Endodermal cell (in vitro differentiated cells): ENCODE measurements around the gene SNX9. TPM values are rescaled to one million over a fixed set of nuclear protein-coding genes. Genes with fewer than 3 reads are reported as not detected.

Experiments
- DNase-seq: peaks from one replicate; pipeline ENCODE4 v3.0.0-alpha.2; 2017
- H3K27ac ChIP-seq: 2 replicates; pipeline ENCODE4 v1.5.1; 2013; ENCODE audit warnings: mild to moderate bottlenecking, low read depth, low read length, moderate library complexity
- H3K27me3 ChIP-seq: 2 replicates; pipeline ENCODE4 v1.6.1; 2013; ENCODE audit warnings: mild to moderate bottlenecking, low read length, moderate library complexity; ENCODE audit not compliant: insufficient read depth, control insufficient read depth, poor library complexity, severe bottlenecking
- H3K36me3 ChIP-seq: 2 replicates; pipeline ENCODE4 v1.7.0; 2013; ENCODE audit warnings: mild to moderate bottlenecking, low read length, moderate library complexity; ENCODE audit not compliant: control insufficient read depth, insufficient read depth
- H3K4me1 ChIP-seq: one replicate; pipeline ENCODE4 v1.7.0; 2013; ENCODE audit warnings: low read length; ENCODE audit not compliant: control insufficient read depth, insufficient read depth
- H3K4me3 ChIP-seq: 2 replicates; pipeline ENCODE4 v1.5.1; 2013; ENCODE audit warnings: mild to moderate bottlenecking, low read length, moderate library complexity
- H3K9ac ChIP-seq: 2 replicates; pipeline ENCODE4 v1.6.1; 2013; ENCODE audit warnings: mild to moderate bottlenecking, low read length, moderate library complexity; ENCODE audit not compliant: poor library complexity, severe bottlenecking; ENCODE audit errors: extremely low read depth
- H3K9me3 ChIP-seq: 2 replicates; pipeline ENCODE4 v1.6.1; 2013; ENCODE audit warnings: mild to moderate bottlenecking, low read length, moderate library complexity; ENCODE audit not compliant: control insufficient read depth
- H3K27ac Mint-ChIP-seq: 2 replicates; pipeline ENCODE4 v1.8.0; 2020; ENCODE audit warnings: mixed read lengths
- H3K27me3 Mint-ChIP-seq: 2 replicates; pipeline ENCODE4 v1.8.0; 2021; ENCODE audit warnings: mild to moderate bottlenecking, mixed read lengths; ENCODE audit not compliant: insufficient read depth
- H3K36me3 Mint-ChIP-seq: 2 replicates; pipeline ENCODE4 v1.8.0; 2020; ENCODE audit warnings: low read depth, mixed read lengths
- H3K4me1 Mint-ChIP-seq: 2 replicates; pipeline ENCODE4 v1.8.0; 2020; ENCODE audit warnings: mixed read lengths
- H3K4me3 Mint-ChIP-seq: 2 replicates; pipeline ENCODE4 v1.8.0; 2020; ENCODE audit warnings: mild to moderate bottlenecking, moderate library complexity, mixed read lengths
- H3K9me3 Mint-ChIP-seq: 2 replicates; pipeline ENCODE4 v1.8.0; 2020; ENCODE audit warnings: mild to moderate bottlenecking, mixed read lengths
- CTCF ChIP-seq: fragments of 200-600 bp; sonication (generic); conservative IDR thresholded peaks from 2 replicates; pipeline ENCODE4 v1.5.0; 2021; ENCODE audit warnings: antibody characterized with exemption, mild to moderate bottlenecking
- WGBS, 2 experiments: methylation state at CpG; one replicate each; pipeline versions ENCODE4 v1.1.5 to v1.1.7; 2013; ENCODE audit warnings: missing lambda C conversion rate in 2 of 2, mixed read lengths in 1 of 2; ENCODE audit not compliant: insufficient coverage in 1 of 2, insufficient read length in 1 of 2; 5-methylcytosine and 5-hydroxymethylcytosine counted together
- total RNA-seq, 2 donors: library from RNA; stranded (reverse); fragmentation: NEBNext Ultra II Directional in 1 of 2; extraction: Animal tissue kit (Norgen Biotek cat#: 25700) in 1 of 2; gene quantifications; 2 replicates in 1 of 2; 3 replicates in 1 of 2; pipeline ENCODE4 v1.2.1, GENCODE V29; 2021

The SNX9 gene
- total RNA-seq, 2 donors from 2014 or later, result 30.6 to 33.0 TPM

- Mint-ChIP-seq H3K9me3 (peaks cover 9% of the 10 kb centered on the region), H3K4me1 (no peaks in the 10 kb centered on the region), H3K27me3 (no peaks in the 10 kb centered on the region), H3K36me3 (no peaks in the 10 kb centered on the region), H3K27ac (no peak overlapping the region), H3K4me3 (no peak overlapping the region)
- Histone ChIP-seq H3K27ac (no peak overlapping the region), H3K27me3 (no peaks in the 10 kb centered on the region), H3K36me3 (no peaks in the 10 kb centered on the region), H3K4me1 (no peaks in the 10 kb centered on the region), H3K4me3 (no peak overlapping the region), H3K9me3 (peaks cover 4% of the 10 kb centered on the region), H3K9ac (no peak overlapping the region)
- no peak for DNase-seq
- TF ChIP-seq CTCF, result no peak
Observed at GRCh38 chr6:157811137-157811475, 11.9 kb upstream of the SNX9 start.

- Mint-ChIP-seq H3K4me3 (no peak overlapping the region), H3K27me3 (no peaks in the 10 kb centered on the region), H3K4me1 (no peaks in the 10 kb centered on the region), H3K27ac (no peak overlapping the region), H3K9me3 (peaks cover 9% of the 10 kb centered on the region), H3K36me3 (no peaks in the 10 kb centered on the region)
- no peak for TF ChIP-seq CTCF
- Histone ChIP-seq H3K4me1 (no peaks in the 10 kb centered on the region), H3K9ac (no peak overlapping the region), H3K27me3 (no peaks in the 10 kb centered on the region), H3K36me3 (no peaks in the 10 kb centered on the region), H3K9me3 (peaks cover 4% of the 10 kb centered on the region), H3K27ac (no peak overlapping the region), H3K4me3 (no peak overlapping the region)
- no peak for DNase-seq
- WGBS, 2 experiments, result 89 to 94% methylated on average over 3 of the region's 3 CpGs
Observed at GRCh38 chr6:157811476-157812173, 11.4 kb upstream of the SNX9 start.

GRCh38 chr6:157812425-157813171 lies 10.4 kb upstream of the SNX9 start:
- H3K4me1 ChIP-seq, result no peaks in the 10 kb centered on the region
- Mint-ChIP-seq H3K36me3 (no peaks in the 10 kb centered on the region), H3K9me3 (peaks cover 9% of the 10 kb centered on the region), H3K4me3 (no peak overlapping the region), H3K27ac (no peak overlapping the region), H3K4me1 (no peaks in the 10 kb centered on the region), H3K27me3 (peaks cover 3% of the 10 kb centered on the region)
- no peak overlapping the region for H3K9ac ChIP-seq
- no peak for TF ChIP-seq CTCF
- no peak for DNase-seq
- peaks cover 4% of the 10 kb centered on the region for H3K9me3 ChIP-seq
- H3K27me3 ChIP-seq, result no peaks in the 10 kb centered on the region
- no peak overlapping the region for H3K27ac ChIP-seq
- no peaks in the 10 kb centered on the region for H3K36me3 ChIP-seq
- no peak overlapping the region for H3K4me3 ChIP-seq
